ENCODE measurements around the gene WDR86.

Gene WDR86

GRCh38 chr7:151379193-151379520 is 30.7 kb downstream of the WDR86 start:
- no peak for DNase-seq

GRCh38 chr7:151378496-151379192 is 31.2 kb downstream of the WDR86 start:
- DNase-seq (no peak), ATAC-seq (no peak)

More at GRCh38 chr7:151379193-151379520, 30.7 kb downstream of the WDR86 start:
- no peak for ATAC-seq

- ATAC-seq (no peak), DNase-seq (no peak)
Measured at GRCh38 chr7:151378011-151378410, 31.8 kb downstream of the WDR86 start.

GRCh38 chr7:151377406-151377805 is 32.4 kb downstream of the WDR86 start:
- no peak for DNase-seq
- ATAC-seq = no peak

GRCh38 chr7:151376218-151376902 is 33.5 kb downstream of the WDR86 start:
- DNase-seq = no peak
- no peak for ATAC-seq

- DNase-seq (no peak), ATAC-seq (no peak)
Measured at GRCh38 chr7:151375530-151376217, 34.2 kb downstream of the WDR86 start.

GRCh38 chr7:151374726-151375125 is 35.1 kb downstream of the WDR86 start:
- ATAC-seq = no peak

GRCh38 chr7:151374139-151374538 is 35.7 kb downstream of the WDR86 start:
- no peak for DNase-seq
- ATAC-seq = no peak

More at GRCh38 chr7:151374726-151375125, 35.1 kb downstream of the WDR86 start:
- DNase-seq = no peak

- ATAC-seq = no peak
- DNase-seq = no peak
Measured at GRCh38 chr7:151373599-151373998, 36.2 kb downstream of the WDR86 start.

- no peak for ATAC-seq
- no peak for DNase-seq
Measured at GRCh38 chr7:151372612-151373265, 37.1 kb downstream of the WDR86 start.

- ATAC-seq (no peak), DNase-seq (no peak)
Measured at GRCh38 chr7:151371266-151371665, 38.6 kb downstream of the WDR86 start.

- DNase-seq (peak; percentile 83), ATAC-seq (peak; percentile 97)
Measured at GRCh38 chr7:151368136-151368571, 41.7 kb downstream of the WDR86 start.

- ATAC-seq = no peak
- no peak for DNase-seq
Measured at GRCh38 chr7:151367284-151367683, 42.6 kb downstream of the WDR86 start.

GRCh38 chr7:151366880-151367222 is 43.0 kb downstream of the WDR86 start:
- no peak for ATAC-seq
- DNase-seq = no peak

- no peak for DNase-seq
- ATAC-seq = no peak
Measured at GRCh38 chr7:151366166-151366879, 43.5 kb downstream of the WDR86 start.

GRCh38 chr7:151363182-151363581 is 46.7 kb downstream of the WDR86 start:
- DNase-seq (no peak), ATAC-seq (no peak)

- ATAC-seq = no peak
- no peak for DNase-seq
Measured at GRCh38 chr7:151361193-151361959, 48.5 kb downstream of the WDR86 start.

- ATAC-seq (no peak), DNase-seq (no peak)
Measured at GRCh38 chr7:151352512-151352911, 57.3 kb downstream of the WDR86 start.

GRCh38 chr7:151351967-151352366 is 57.9 kb downstream of the WDR86 start:
- ATAC-seq = peak; percentile 54

GRCh38 chr7:151351027-151351426 is 58.8 kb downstream of the WDR86 start:
- peak; percentile 76 for DNase-seq
- peak; percentile 52 for ATAC-seq

More at GRCh38 chr7:151351967-151352366, 57.9 kb downstream of the WDR86 start:
- DNase-seq = peak; percentile 58

GRCh38 chr7:151349507-151349853 is 60.4 kb downstream of the WDR86 start:
- ATAC-seq (peak; percentile 25), DNase-seq (no peak)

Measured in stimulated activated naive CD8-positive, alpha-beta T cell treated with anti-CD3 and anti-CD28 coated beads, Interleukin-15, Interleukin-2, amounts not matched to agents 100 U/mL and 50 U/mL, for 24 hours (primary cell).